Loucy (cell line): Measurements from ENCODE around the gene ZNF341.
"Not testable (repeated sequence)": the region's sequence is repeated elsewhere in the genome, so short reads cannot be mapped to it uniquely, and the experiment has no call there.

ENCODE experiments used
- H2AFZ ChIP-seq: fragments of 200-600 bp; sonication (generic); 2 replicates; pipeline ENCODE4 v1.6.0; 2016; ENCODE audit warnings: antibody characterized with exemption, mild to moderate bottlenecking, low read length, moderate library complexity
- H3F3A ChIP-seq: fragments of 200-600 bp; 2 replicates; pipeline ENCODE4 v1.6.0; 2016; ENCODE audit warnings: antibody characterized with exemption, low read depth, mild to moderate bottlenecking
- H3K27me3 ChIP-seq: fragments of 200-600 bp; sonication (generic); 2 replicates; pipeline ENCODE4 v1.6.1; 2014; ENCODE audit warnings: low read length, mild to moderate bottlenecking; ENCODE audit not compliant: insufficient read depth, poor library complexity, severe bottlenecking
- H3K36me3 ChIP-seq: fragments of 200-600 bp; sonication (generic); 2 replicates; pipeline ENCODE4 v1.6.1; 2016; ENCODE audit warnings: low read length; ENCODE audit not compliant: insufficient read depth
- H3K4me1 ChIP-seq: fragments of 200-600 bp; sonication (generic); 2 replicates; pipeline ENCODE4 v1.5.1; 2014; ENCODE audit warnings: low read length, mild to moderate bottlenecking; ENCODE audit not compliant: insufficient read depth, poor library complexity, severe bottlenecking
- H3K4me2 ChIP-seq: fragments of 200-600 bp; sonication (generic); 2 replicates; pipeline ENCODE4 v1.6.0; 2014; ENCODE audit warnings: antibody characterized with exemption, low read length, low read depth, mild to moderate bottlenecking; ENCODE audit not compliant: poor library complexity, severe bottlenecking
- H3K4me3 ChIP-seq: fragments of 200-600 bp; sonication (generic); 2 replicates; pipeline ENCODE4 v1.5.1; 2014; ENCODE audit warnings: low read length, mild to moderate bottlenecking, mixed read lengths; ENCODE audit not compliant: poor library complexity, severe bottlenecking
- H3K79me2 ChIP-seq: fragments of 200-600 bp; sonication (generic); 2 replicates; pipeline ENCODE4 v1.6.1; 2014; ENCODE audit warnings: low read length; ENCODE audit not compliant: insufficient read depth
- H3K9ac ChIP-seq: fragments of 200-600 bp; sonication (generic); 2 replicates; pipeline ENCODE4 v1.6.0; 2014; ENCODE audit warnings: mild to moderate bottlenecking, low read depth, low read length, moderate library complexity; ENCODE audit not compliant: poor library complexity, severe bottlenecking
- H3K9me2 ChIP-seq: fragments of 200-600 bp; sonication (generic); replicated peaks from 2 replicates; pipeline ENCODE4 v1.6.1; 2016; ENCODE audit warnings: low read depth, low read length, mixed read lengths
- H3K9me3 ChIP-seq: fragments of 200-600 bp; sonication (generic); 2 replicates; pipeline ENCODE4 v1.6.1; 2014; ENCODE audit warnings: mild to moderate bottlenecking, antibody characterized with exemption, low read length, low read depth; ENCODE audit not compliant: insufficient read depth
- H4K20me1 ChIP-seq: fragments of 200-600 bp; sonication (generic); 2 replicates; pipeline ENCODE4 v1.6.0; 2014; ENCODE audit warnings: antibody characterized with exemption, low read length, mild to moderate bottlenecking; ENCODE audit not compliant: insufficient read depth, poor library complexity, severe bottlenecking
- CTCF ChIP-seq: fragments of 200-600 bp; sonication (generic); conservative IDR thresholded peaks from 2 replicates; pipeline ENCODE4 v1.5.1; 2014; ENCODE audit warnings: mild to moderate bottlenecking, antibody characterized with exemption, low read length
- EZH2phosphoT487 ChIP-seq: fragments of 200-600 bp; IDR thresholded peaks from 2 replicates; pipeline ENCODE4 v1.6.1; 2018; ENCODE audit warnings: antibody characterized with exemption, mild to moderate bottlenecking, moderate library complexity, borderline replicate concordance

ZNF341 gene

GRCh38 chr20:33791540-33791939 is 59.7 kb downstream of the ZNF341 start:
- Histone ChIP-seq H3K9ac (no peak overlapping the region), H3K4me1 (peaks cover 10% of the 10 kb centered on the region)

GRCh38 chr20:33791959-33792597 is 60.3 kb downstream of the ZNF341 start:
- Histone ChIP-seq H3K9me3 (no peaks in the 10 kb centered on the region), H3K79me2 (no peaks in the 10 kb centered on the region), H4K20me1 (no peaks in the 10 kb centered on the region), H3K27me3 (no peaks in the 10 kb centered on the region), H3K9me2 (no peaks in the 10 kb centered on the region), H2AFZ (no peak overlapping the region), H3K36me3 (no peaks in the 10 kb centered on the region), H3K9ac (no peak overlapping the region), H3K4me1 (peaks cover 8% of the 10 kb centered on the region), H3K4me3 (no peak overlapping the region), H3K4me2 (no peak overlapping the region), H3F3A (no peaks in the 10 kb centered on the region)
- peak; percentile 82 for TF ChIP-seq CTCF
- TF ChIP-seq EZH2phosphoT487 = no peak

More at GRCh38 chr20:33791540-33791939, 59.7 kb downstream of the ZNF341 start:
- no peak overlapping the region for H3K4me2 ChIP-seq
- H3F3A ChIP-seq = no peaks in the 10 kb centered on the region
- no peaks in the 10 kb centered on the region for H3K79me2 ChIP-seq
- no peaks in the 10 kb centered on the region for H3K9me2 ChIP-seq
- TF ChIP-seq CTCF (no peak), EZH2phosphoT487 (no peak)
- H3K4me3 ChIP-seq = no peak overlapping the region
- no peaks in the 10 kb centered on the region for H4K20me1 ChIP-seq
- no peaks in the 10 kb centered on the region for H3K36me3 ChIP-seq
- H3K9me3 ChIP-seq = no peaks in the 10 kb centered on the region
- H3K27me3 ChIP-seq = no peaks in the 10 kb centered on the region
- H2AFZ ChIP-seq = no peak overlapping the region

GRCh38 chr20:33792598-33792989 is 60.8 kb downstream of the ZNF341 start:
- not testable (repeated sequence) for H3F3A ChIP-seq

More at GRCh38 chr20:33792598-33792989, 60.8 kb downstream of the ZNF341 start:
- H3K9me3 ChIP-seq, H3K27me3 ChIP-seq, H3K9ac ChIP-seq, H3K79me2 ChIP-seq, H4K20me1 ChIP-seq, H3K4me3 ChIP-seq, H3K9me2 ChIP-seq, H3K4me1 ChIP-seq, H3K4me2 ChIP-seq, H3K36me3 ChIP-seq, H2AFZ ChIP-seq: not testable (repeated sequence)
